Lung microvascular endothelial cell (primary cell): ENCODE measurements around the gene LIN9. TPM values are rescaled to one million over a fixed set of nuclear protein-coding genes. Genes with fewer than 3 reads are reported as not detected.
"Not testable (repeated sequence)": the region's sequence is repeated elsewhere in the genome, so short reads cannot be mapped to it uniquely, and the experiment has no call there.

ENCODE experiments used
- DNase-seq, 2 donors: peaks; one replicate each; pipeline versions ENCODE4 v3.0.0 to v3.0.0-alpha.2; 2010; ENCODE audit warnings: low read depth in 2 of 2
- total RNA-seq: library from RNA; depleted of rRNA; stranded (reverse); fragments of >200 nt; gene quantifications from 2 replicates; pipeline ENCODE4 v1.2.1, GENCODE V29; 2014

The LIN9 gene
- total RNA-seq, 1 donor from 2014 or later = 3.0 TPM

DNA sequence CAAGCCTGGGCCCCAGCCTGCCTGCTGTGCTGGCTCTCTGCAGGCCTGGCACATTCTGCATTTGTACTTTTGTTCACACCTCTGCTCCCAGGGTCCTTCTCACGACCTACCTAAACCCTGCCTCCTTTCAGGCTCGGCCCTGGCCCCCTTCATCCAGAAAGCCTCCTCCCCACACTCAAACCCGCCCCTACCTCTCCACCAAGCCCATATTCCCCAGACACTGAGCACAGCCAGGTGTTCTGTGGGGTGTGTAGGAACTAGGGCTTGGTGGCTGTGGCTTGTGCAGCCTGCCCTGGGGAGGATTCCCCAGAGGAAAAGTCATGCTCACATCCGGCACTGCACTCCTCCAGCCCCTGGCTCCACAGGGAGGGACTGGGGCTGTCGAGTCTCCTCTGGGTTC, 93.7 kb downstream of the LIN9 start:
- DNase-seq = no peak

DNA sequence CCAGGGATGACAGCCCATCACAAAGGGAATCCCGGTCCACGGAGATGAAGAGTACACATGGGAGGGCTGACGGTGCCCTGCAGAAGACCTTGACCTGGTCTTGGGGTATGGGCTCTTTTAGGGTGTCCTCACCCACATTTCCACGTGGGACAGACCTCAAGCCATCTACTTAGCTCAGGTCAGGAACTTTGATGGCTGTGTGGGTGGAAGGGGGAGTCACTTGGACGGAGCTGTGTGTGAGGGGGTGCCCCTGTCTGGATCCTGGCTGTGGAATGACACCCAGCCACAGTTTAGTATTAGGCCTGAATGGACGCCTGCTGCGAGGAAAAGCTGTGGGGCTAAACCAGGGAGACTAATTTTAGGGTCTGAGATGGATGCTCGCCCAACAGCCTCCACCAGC, 96.4 kb downstream of the LIN9 start:
- DNase-seq = no peak

DNA sequence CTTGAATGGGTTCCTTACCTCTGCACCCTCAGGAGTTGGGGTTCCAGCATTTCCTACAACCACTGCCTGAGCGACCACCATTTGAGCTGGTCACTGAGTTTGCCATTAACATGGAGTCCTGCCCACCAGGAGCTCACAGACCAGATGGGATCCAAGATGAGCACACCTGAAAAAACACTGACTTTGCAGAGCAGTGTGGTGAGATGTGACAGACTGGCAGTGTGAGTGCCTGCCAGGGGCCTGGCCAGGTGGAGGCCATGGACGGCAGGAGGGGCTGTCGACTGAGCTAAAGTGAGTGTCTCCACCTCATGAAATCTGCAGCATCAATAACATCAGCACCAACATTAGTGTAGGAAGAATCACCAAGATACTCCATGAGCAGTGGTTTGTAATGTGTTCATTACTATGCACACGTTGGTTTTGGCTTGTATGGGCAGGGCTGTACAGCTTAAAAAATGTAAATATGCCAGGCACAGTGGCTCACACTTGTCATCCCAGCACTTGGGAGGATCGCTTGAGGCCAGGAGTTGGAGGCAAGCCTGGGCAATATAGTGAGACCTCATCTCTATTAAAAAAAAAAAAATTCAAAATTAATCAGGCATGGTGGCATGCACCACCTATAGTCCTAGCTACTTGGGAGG, 97.7 kb downstream of the LIN9 start:
- DNase-seq = no peak

DNA sequence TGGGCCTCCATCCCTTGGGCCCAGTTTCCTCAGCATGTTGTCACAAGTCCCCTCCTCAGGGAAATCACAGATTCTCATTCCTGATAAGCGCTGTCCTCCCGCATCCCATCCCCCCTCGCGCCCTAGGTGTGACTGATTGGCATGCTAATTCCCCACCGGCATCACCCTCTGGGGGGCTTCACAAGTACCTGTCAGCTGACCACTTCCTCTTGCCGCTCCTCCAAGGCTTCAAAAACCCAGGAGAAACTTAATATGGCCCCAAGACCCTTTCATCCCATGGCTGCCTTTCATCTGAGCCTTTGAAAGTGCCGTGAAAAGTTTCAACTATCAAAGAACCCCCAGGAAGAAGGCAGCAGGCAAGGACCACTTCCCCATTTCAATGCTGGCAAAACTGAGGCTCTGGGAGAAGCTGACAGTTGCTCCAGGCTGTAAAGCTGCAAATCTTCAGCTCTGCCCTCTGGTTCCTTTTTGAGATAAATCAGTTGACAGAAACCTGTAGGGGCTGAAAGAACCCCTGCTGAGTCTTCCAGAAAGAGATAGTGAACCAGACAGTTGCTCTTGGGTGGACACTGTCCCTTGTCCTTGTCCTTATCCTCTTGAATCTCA, 98.3 kb downstream of the LIN9 start:
- DNase-seq = no peak

DNA sequence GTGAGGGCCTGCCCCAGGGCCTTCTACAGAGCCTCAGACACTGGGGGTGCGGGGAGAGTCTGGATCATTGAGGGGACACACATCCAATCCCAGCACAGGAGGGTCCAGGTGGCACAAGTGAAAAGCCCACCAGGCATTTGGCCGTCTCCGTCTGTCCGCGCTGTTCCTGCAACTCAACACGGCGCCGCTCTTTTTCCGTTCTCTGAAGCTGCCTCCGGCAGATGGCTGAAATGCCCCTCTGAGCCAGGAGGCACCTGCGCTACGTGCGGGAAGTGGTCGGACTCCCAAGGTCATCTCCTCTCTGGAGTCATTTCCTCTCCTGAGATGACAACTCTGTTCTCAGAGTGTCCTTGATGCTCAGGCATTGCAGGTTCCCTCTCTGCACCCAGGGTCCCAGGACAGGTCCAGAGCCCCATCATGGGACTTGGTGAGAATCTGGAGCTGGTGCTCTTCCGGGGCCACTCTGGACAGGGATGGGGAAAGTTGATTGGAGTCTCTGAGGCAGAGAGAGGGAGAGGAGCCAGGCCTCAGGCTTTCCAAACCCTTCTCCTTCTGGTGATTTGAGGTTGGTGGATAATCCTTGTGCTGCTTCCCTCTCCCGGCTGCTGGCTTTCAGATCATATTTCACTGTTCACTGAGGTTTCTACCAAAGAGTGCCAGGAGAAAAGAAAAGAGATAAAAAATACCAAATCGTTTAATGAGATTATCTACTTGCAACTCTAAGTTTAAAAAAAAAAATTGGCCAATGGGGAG, 99.5 kb downstream of the LIN9 start:
- DNase-seq = peak; percentile 19 to 42

DNA sequence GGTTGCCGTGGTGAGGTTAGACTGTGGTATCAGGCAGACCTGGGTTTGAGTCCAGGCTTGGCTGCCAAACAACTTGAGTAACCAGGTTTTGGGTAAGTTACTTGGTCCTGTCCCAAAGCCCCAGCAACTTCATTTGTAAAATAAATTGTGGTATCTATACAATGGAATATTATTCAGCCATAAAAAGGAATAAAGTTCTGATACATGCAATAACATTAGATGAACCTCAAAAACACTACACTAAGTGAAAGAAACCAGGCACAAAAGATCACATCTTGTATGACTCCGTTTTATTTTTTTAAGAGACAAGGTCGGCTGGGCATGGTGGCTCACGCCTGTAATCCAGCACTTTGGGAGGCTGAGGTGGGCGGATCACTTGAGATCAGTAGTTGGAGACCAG, 101.9 kb downstream of the LIN9 start:
- DNase-seq = no peak

DNA sequence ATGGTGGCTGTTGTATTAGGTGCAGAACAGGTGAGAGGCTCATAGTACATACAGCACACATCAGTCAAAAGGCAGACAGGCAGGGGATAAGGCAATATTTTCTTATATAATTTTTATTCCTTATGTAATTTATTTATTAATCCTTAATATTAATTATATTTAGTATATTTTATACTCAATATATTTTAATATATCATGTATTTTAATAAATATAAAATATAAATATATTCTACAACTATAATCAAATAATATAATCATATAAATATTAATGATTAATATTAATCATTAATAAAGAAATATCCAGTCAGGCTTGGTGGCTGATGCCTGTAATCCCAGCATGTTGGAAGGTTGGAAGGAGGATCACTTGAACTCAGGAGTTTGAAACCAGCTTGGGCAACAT, 104.8 kb downstream of the LIN9 start:
- DNase-seq = no peak

DNA sequence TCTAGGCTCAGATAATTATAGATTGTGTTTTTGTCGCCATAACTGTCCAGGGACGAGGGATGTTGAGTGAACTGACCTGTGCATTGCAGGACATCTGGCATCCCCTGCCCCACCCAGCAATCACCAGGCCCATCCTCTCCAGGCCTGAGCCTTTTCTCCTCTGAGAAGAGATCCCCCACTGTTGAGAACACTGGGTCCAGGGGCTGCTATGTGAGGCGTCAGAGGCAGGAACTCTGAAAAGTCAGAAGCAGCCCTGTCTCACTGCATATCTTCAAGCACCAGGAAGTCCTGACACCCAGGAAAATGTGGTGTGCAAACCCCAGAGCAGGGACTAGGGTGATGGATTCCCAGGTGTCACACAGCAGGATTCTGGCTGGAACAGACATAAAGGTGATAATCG, 105.3 kb downstream of the LIN9 start:
- DNase-seq = no peak

DNA sequence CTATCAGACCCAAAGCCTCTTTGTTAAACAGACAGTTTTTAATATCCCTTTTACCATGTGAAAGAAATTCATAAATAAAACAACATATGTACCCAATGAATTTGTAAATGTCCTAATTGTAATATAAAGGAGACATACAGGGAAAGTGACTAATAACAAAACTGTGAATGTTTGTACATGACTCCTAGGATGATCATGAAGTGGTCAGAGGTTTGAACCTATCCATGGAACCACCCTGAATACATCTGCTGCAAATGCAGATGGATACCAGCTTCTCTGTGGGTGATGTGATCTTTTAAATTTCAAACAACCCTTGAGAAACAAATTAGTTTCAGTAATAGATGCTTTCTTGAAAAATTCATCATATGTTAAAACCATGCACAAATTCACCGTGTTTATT, 105.7 kb downstream of the LIN9 start:
- no peak for DNase-seq

DNA sequence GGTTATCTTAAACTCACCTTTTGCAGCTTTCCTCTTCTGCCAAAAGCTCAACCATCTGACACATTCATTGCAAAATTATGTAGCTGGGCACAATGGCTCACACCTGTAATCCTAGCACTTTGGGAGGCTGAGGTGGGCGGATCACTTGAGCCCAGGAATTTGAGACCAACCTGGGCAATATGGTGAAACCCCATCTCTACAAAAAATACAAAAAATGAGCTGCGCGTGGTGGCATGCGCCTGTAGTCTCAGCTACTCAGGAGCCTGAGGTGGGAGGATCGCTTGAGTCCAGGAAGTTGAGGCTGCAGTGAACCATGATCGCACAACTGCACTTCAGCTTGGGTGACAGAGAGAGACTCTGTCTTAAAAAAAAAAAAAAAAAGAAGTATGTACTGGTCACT, 106.3 kb downstream of the LIN9 start:
- not testable (repeated sequence) for DNase-seq

DNA sequence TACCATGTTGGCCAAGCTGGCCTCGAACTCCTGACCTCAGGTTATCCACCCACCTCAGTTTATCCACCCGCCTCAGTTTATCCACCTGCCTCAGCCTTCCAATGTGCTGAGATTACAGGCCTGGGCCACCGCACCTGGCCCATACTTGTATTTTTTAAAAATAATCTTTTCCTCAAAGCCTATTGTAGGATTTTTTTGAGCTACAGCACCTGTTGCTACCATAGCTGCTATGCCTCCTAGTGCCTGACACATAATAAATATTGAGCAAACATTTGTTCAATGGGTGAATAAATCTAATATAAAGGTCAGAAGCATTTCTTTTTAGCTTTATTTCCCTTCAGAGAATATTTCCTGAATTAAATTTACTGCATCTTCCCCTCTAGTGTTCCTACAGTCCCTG, 106.7 kb downstream of the LIN9 start:
- DNase-seq = no peak

DNA sequence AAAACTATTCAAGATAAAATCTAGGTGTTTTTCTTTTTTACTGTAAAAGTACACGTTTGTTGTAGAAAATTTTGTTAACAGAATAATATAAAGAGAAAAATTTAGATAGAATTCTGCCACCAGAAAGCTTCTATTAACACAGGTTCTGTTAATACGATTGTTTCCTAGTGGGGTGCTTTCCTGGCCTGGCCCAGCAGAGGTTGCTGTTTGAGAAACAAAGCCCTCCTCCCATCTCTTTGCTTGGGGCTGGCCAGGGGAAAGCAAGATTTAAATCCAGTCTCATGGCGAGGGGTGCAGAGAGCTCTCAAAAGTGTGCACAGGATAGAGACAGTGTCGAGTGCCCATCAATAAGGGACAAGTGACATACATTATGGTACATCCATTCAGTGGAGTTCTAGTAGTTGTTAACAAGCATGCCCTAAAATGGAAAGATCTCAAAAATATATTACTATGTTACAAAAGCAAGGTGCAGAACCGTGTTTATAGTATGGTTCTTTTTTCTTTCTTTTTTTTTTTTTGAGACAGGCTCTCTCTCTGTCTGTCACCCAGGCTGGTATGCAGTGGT, 107.9 kb downstream of the LIN9 start:
- peak; percentile 21 to 31 for DNase-seq

DNA sequence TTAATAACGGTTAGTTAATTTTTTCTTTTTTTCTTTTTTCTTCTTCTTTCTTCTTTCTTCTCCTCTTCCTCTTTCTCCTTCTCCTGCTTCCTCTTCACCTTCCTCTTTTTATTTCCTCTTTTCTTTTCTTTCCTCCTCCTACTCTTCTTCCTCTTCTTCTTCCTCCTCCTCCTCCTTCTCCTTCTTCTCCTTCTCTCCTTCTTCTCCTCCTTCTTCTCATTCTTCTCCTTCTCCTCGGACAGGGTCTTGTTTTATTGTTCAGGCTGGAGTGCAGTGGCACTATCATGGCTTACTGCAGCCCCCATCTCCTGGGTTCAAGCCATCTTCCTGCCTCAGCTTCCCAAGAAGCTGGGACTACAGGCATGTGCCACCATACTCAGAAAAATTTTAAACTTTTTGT, 109.0 kb downstream of the LIN9 start:
- DNase-seq = no peak

DNA sequence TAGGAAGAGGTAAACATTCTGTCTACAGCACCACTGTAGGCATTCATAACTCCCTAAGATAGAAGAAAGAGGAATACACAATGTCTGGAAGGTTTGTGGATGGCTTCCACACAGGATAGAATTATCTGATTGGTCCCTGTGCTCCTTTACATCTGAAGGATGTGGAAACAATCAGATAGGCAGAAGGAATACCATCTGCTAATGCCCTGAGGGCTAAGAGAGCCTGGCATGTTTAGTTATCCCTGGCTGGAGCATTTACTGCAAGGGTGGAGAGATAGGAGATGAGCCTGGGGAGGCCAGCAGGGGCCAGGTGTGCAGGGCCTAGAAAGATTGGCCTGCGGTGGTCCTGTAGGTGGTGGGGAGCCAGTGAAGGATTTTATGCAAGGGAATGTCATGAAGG, 113.8 kb downstream of the LIN9 start:
- no peak for DNase-seq

DNA sequence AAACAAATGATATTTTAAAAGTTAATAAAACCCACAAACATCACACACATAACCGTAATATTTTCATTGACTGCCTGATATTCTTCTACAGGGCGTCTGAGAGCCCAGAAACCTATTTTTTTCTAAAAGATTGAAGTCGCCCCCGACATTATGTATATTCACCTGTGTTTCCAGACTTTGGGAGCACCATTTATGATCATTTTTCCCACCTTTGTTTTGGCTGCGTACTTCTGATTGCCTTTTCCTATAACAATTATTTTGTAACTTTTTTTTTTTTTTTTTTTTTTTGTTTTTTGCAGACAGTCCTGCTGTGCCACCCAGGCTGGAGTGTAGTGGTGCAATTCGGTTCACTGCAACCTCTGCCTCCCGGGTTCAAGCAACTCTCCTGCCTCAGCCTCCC, 121.6 kb downstream of the LIN9 start:
- no peak for DNase-seq

DNA sequence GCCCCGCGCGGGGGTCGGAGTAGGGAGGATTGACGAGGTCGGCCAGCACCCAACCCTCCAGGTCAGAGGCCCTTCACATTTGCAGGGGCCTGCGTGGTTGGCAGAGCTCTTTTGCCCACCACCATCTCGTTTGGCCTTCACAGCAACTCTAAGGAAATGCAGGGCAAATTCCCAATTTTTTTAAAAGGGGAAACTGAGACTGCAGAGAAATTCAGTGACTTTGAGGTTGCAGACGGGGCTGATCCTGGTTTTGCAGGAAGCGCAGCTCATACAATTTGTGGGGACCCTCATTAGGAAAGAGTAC, 122.0 kb downstream of the LIN9 start:
- DNase-seq = no peak

DNA sequence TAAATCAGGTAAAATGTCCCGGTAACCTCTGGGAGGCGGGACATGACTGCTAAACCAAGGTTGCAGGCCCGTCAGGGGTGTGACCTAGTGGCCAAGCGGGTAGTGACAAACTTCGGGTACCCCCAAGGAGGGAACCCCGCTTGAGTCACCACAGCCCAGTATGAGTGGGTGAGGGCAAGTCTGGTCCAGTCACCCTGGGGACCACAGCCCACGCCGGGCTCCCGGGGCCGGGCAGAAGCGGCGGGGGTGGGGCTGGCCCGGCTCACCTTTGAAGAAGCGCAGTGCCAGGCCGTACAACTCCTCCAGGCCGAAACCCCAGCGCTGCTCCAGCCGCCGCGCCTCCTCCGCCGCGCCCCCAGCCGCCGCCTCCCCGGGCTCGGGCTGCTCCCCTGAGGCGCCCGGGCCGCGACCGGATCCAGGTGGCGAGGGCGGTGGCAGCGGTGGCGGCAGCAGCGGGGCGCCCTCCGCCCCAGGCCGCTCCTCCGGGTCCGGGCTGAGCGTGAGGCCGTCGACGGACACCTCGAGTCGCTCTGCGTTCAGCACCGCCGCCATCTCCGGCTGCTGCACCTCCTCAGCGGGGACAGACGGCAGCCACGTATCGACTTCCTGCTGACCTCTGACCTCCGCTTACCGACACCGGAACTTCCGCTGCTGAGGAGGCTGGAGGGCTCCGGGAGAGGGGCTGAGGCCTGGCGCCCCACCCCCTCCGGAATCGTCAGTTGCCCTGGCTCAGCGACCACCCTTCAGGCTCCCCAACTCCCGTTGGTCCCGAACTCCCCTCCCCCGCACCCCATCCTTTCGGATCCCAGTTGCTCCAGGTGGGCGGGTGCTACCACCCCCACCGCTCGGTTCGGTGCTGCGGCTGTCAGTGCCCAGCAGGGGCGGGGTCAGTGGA, 122.6 kb downstream of the LIN9 start, which contains the start of gene ACBD3:
ACBD3 (minus strand) TSS at position 618 of the 895 bp plus-strand sequence; CDS start at position 552, 66 bp downstream.
- DNase-seq = peak; percentile 83 to 86

DNA sequence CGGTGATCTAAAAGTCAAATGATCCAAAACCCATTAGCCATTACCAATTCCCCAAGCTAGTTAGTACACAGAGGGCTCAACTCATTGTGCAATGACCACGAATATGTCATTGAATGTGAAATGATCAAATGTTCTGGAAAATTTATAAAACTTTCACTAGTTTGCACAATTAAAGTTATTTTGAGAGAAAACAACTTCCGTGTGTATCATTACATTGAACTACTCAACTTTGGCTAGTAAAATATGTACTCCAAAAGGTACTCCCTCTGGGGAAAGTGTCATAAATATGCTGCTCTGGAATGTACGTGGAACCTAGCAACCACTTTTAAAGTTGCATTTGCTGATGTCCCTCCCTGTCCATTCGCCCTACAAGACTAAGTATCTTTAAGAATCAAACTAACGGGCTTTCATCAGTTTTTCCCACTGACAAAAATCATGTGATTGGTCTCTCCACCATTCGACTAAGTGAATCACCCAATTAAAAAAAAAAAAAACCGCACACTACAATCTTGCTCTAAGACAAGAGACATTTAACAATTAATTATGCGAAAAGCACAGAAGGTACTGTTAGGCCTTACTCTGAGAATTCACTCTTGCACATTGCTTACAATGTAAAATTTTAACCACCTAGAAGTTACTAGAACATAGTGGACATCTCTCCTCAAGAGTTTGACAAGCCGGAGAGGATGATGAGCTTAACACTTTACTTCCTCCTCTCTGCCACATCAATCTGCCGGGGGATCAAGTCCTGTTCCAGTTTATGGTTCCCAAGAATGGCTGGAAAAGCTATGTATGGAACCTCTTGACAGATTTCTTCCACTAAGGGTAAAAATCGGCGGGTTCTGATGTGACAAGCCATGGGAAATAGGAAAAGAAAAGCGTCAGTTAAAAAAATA, 123.6 kb downstream of the LIN9 start:
- peak; percentile 7 to 36 for DNase-seq

DNA sequence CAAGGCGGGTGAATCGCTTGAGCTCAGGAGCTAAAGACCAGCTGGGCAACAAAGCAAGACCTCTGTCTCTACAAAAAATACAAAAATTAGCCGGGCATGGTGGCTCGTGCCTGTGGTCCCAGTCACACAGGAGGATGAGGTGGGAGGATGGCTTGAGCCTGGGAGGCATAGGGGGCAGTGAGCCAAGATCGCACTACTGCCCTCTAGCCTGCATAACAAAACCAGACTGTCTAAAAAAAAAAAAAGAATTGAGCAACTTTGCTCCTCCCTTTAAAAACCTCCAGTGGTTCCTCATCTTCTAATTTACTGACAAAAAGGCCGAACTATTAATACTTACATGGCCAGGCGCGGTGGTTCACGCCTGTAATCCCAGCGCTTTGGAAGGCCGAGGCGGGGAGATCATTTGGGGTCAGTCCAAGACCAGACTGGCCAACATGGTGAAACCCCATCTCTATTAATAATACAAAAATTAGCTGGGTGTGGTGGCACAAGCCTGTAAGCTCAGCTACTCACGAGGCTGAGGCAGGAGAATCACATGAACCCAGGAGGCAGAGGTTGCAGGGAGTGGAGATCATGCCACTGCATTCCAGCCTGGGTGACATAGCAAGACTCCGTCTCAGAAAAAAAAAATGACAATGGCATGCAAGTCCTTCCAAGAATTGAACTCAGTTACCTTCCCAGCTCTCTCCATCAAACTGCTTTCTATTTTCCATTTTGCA, 126.8 kb downstream of the LIN9 start:
- peak; percentile 45 to 64 for DNase-seq
